ENCODE results near the gene PPP5C. TPM values are rescaled to one million over a fixed set of nuclear protein-coding genes. Genes with fewer than 3 reads are reported as not detected.
"Not testable (repeated sequence)": the region's sequence is repeated elsewhere in the genome, so short reads cannot be mapped to it uniquely, and the experiment has no call there.

PPP5C gene
- total RNA-seq, 2 experiments from 2014 or later, result 87.4 to 89.2 TPM

GRCh38 chr19:46313540-46314469 lies 33.1 kb upstream of the PPP5C start:
- H3K9me3 Mint-ChIP-seq; H3K4me1 Mint-ChIP-seq (ENCODE audit: low read depth); H3K36me3 Mint-ChIP-seq (ENCODE audit: low read depth); H3K4me3 Mint-ChIP-seq; intact Hi-C loops (cut with micrococcal nuclease); H3K27ac Mint-ChIP-seq; DNase-seq; H3K27me3 Mint-ChIP-seq (ENCODE audit: low read depth): not testable (repeated sequence)
- CTCF ChIA-PET, result interaction anchor here (0.6 kb wide), 2 partner anchors 49 to 231 kb away, joined by 4 to 6 read pairs; no protein-coding TSS in a partner anchor

GRCh38 chr19:46317339-46317738 lies 29.5 kb upstream of the PPP5C start:
- no peaks in the 10 kb centered on the region for H3K4me1 Mint-ChIP-seq (ENCODE audit: low read depth)
- H3K9me3 Mint-ChIP-seq, result no peaks in the 10 kb centered on the region
- H3K4me3 Mint-ChIP-seq, result no peak overlapping the region
- intact Hi-C loops (cut with micrococcal nuclease), result no loop called here
- no peaks in the 10 kb centered on the region for H3K27me3 Mint-ChIP-seq (ENCODE audit: low read depth)
- no peak for DNase-seq
- CTCF ChIA-PET, result no interaction called here
- no peak overlapping the region for H3K27ac Mint-ChIP-seq
- no peaks in the 10 kb centered on the region for H3K36me3 Mint-ChIP-seq (ENCODE audit: low read depth)

- no peak overlapping the region for H3K4me3 Mint-ChIP-seq
- DNase-seq, result no peak
- intact Hi-C loops (cut with micrococcal nuclease), result no loop called here
- no peaks in the 10 kb centered on the region for H3K4me1 Mint-ChIP-seq (ENCODE audit: low read depth)
- H3K27ac Mint-ChIP-seq, result no peak overlapping the region
- CTCF ChIA-PET, result no interaction called here
- H3K36me3 Mint-ChIP-seq (ENCODE audit: low read depth), result no peaks in the 10 kb centered on the region
- H3K9me3 Mint-ChIP-seq, result no peaks in the 10 kb centered on the region
- no peaks in the 10 kb centered on the region for H3K27me3 Mint-ChIP-seq (ENCODE audit: low read depth)
Observed at GRCh38 chr19:46319613-46320012, 27.3 kb upstream of the PPP5C start.

- CTCF ChIA-PET, result no interaction called here
- H3K36me3 Mint-ChIP-seq (ENCODE audit: low read depth), result no peaks in the 10 kb centered on the region
- no peaks in the 10 kb centered on the region for H3K27me3 Mint-ChIP-seq (ENCODE audit: low read depth)
- no peak for DNase-seq
- H3K4me1 Mint-ChIP-seq (ENCODE audit: low read depth), result no peaks in the 10 kb centered on the region
- H3K9me3 Mint-ChIP-seq, result peaks cover 4% of the 10 kb centered on the region
- H3K27ac Mint-ChIP-seq, result no peak overlapping the region
- H3K4me3 Mint-ChIP-seq, result no peak overlapping the region
- intact Hi-C loops (cut with micrococcal nuclease), result no loop called here
Observed at GRCh38 chr19:46320559-46320958, 26.3 kb upstream of the PPP5C start.

- no peak overlapping the region for H3K27ac Mint-ChIP-seq
- intact Hi-C loops (cut with micrococcal nuclease), result no loop called here
Observed at GRCh38 chr19:46321653-46322052, 25.2 kb upstream of the PPP5C start.

GRCh38 chr19:46323227-46323626 lies 23.7 kb upstream of the PPP5C start:
- intact Hi-C loops (cut with micrococcal nuclease); H3K4me1 Mint-ChIP-seq (ENCODE audit: low read depth); H3K27me3 Mint-ChIP-seq (ENCODE audit: low read depth); H3K27ac Mint-ChIP-seq; H3K36me3 Mint-ChIP-seq (ENCODE audit: low read depth); DNase-seq; H3K4me3 Mint-ChIP-seq; CTCF ChIA-PET: not testable (repeated sequence)
- peaks cover 26% of the 10 kb centered on the region for H3K9me3 Mint-ChIP-seq

More at GRCh38 chr19:46321653-46322052, 25.2 kb upstream of the PPP5C start:
- DNase-seq, result no peak
- Mint-ChIP-seq H3K4me1 (ENCODE audit: low read depth) (no peaks in the 10 kb centered on the region), H3K36me3 (ENCODE audit: low read depth) (no peaks in the 10 kb centered on the region), H3K27me3 (ENCODE audit: low read depth) (no peaks in the 10 kb centered on the region), H3K9me3 (peaks cover 15% of the 10 kb centered on the region), H3K4me3 (no peak overlapping the region)
- CTCF ChIA-PET, result no interaction called here

- peaks cover 29% of the 10 kb centered on the region for H3K9me3 Mint-ChIP-seq
- no peaks in the 10 kb centered on the region for H3K4me1 Mint-ChIP-seq (ENCODE audit: low read depth)
- CTCF ChIA-PET, result no interaction called here
- no peak overlapping the region for H3K27ac Mint-ChIP-seq
- DNase-seq, result no peak
- H3K27me3 Mint-ChIP-seq (ENCODE audit: low read depth), result no peaks in the 10 kb centered on the region
- H3K36me3 Mint-ChIP-seq (ENCODE audit: low read depth), result peaks cover 4% of the 10 kb centered on the region
- no peak overlapping the region for H3K4me3 Mint-ChIP-seq
- intact Hi-C loops (cut with micrococcal nuclease), result no loop called here
Observed at GRCh38 chr19:46324277-46324676, 22.6 kb upstream of the PPP5C start.

GRCh38 chr19:46326608-46327007 lies 20.3 kb upstream of the PPP5C start:
- DNase-seq, result no peak
- CTCF ChIA-PET, result no interaction called here
- Mint-ChIP-seq H3K36me3 (ENCODE audit: low read depth) (peaks cover 6% of the 10 kb centered on the region), H3K27me3 (ENCODE audit: low read depth) (peaks cover 2% of the 10 kb centered on the region), H3K27ac (no peak overlapping the region), H3K4me3 (no peak overlapping the region), H3K9me3 (peaks cover 29% of the 10 kb centered on the region), H3K4me1 (ENCODE audit: low read depth) (no peaks in the 10 kb centered on the region)
- intact Hi-C loops (cut with micrococcal nuclease), result no loop called here

- CTCF ChIA-PET, result no interaction called here
- peaks cover 29% of the 10 kb centered on the region for H3K9me3 Mint-ChIP-seq
- H3K4me1 Mint-ChIP-seq (ENCODE audit: low read depth), result no peaks in the 10 kb centered on the region
- peaks cover 2% of the 10 kb centered on the region for H3K27me3 Mint-ChIP-seq (ENCODE audit: low read depth)
- no peak for DNase-seq
- no peak overlapping the region for H3K27ac Mint-ChIP-seq
- intact Hi-C loops (cut with micrococcal nuclease), result no loop called here
- peaks cover 6% of the 10 kb centered on the region for H3K36me3 Mint-ChIP-seq (ENCODE audit: low read depth)
- H3K4me3 Mint-ChIP-seq, result no peak overlapping the region
Observed at GRCh38 chr19:46328079-46328478, 18.8 kb upstream of the PPP5C start.

GRCh38 chr19:46330319-46330918 lies 16.5 kb upstream of the PPP5C start:
- Mint-ChIP-seq H3K36me3 (ENCODE audit: low read depth) (peaks cover 6% of the 10 kb centered on the region), H3K27me3 (ENCODE audit: low read depth) (peaks cover 2% of the 10 kb centered on the region), H3K4me3 (no peak overlapping the region), H3K9me3 (peaks cover 27% of the 10 kb centered on the region), H3K27ac (no peak overlapping the region), H3K4me1 (ENCODE audit: low read depth) (no peaks in the 10 kb centered on the region)
- CTCF ChIA-PET, result no interaction called here
- intact Hi-C loops (cut with micrococcal nuclease), result no loop called here
- DNase-seq, result no peak

- no peaks in the 10 kb centered on the region for H3K9me3 Mint-ChIP-seq
- DNase-seq, result no peak
- intact Hi-C loops (cut with micrococcal nuclease), result no loop called here
- peaks cover 4% of the 10 kb centered on the region for H3K27me3 Mint-ChIP-seq (ENCODE audit: low read depth)
- H3K27ac Mint-ChIP-seq, result no peak overlapping the region
- no peaks in the 10 kb centered on the region for H3K4me1 Mint-ChIP-seq (ENCODE audit: low read depth)
- no peak overlapping the region for H3K4me3 Mint-ChIP-seq
- CTCF ChIA-PET, result no interaction called here
- no peaks in the 10 kb centered on the region for H3K36me3 Mint-ChIP-seq (ENCODE audit: low read depth)
Observed at GRCh38 chr19:46337487-46337886, 9.4 kb upstream of the PPP5C start.

GRCh38 chr19:46339446-46339845 lies 7.4 kb upstream of the PPP5C start:
- Mint-ChIP-seq H3K27me3 (ENCODE audit: low read depth) (peaks cover 4% of the 10 kb centered on the region), H3K4me1 (ENCODE audit: low read depth) (no peaks in the 10 kb centered on the region), H3K4me3 (no peak overlapping the region), H3K9me3 (no peaks in the 10 kb centered on the region), H3K27ac (no peak overlapping the region), H3K36me3 (ENCODE audit: low read depth) (no peaks in the 10 kb centered on the region)
- CTCF ChIA-PET, result no interaction called here
- DNase-seq, result no peak
- intact Hi-C loops (cut with micrococcal nuclease), result no loop called here
